Stomach (tissue), 4 donors: ENCODE results near the gene MYH9.
"Not testable (repeated sequence)": the region's sequence is repeated elsewhere in the genome, so short reads cannot be mapped to it uniquely, and the experiment has no call there.

Experiments
- POLR2A ChIP-seq, 4 donors: fragments of 450-650 bp; IDR thresholded peaks; one replicate each; pipeline ENCODE4 v1.6.1; 2016; ENCODE audit warnings: antibody characterized with exemption in 4 of 4, control low read depth in 2 of 4, mild to moderate bottlenecking in 1 of 4, moderate library complexity in 1 of 4
- TF ChIP-seq, protein P1 (sequence below), 7 experiments: fragments of 450-650 bp in 4 of 7; fragments of 200-600 bp in 3 of 7; sonication (generic) in 3 of 7; IDR thresholded peaks; one replicate each; pipeline ENCODE4 v1.5.1; 2016 to 2019; ENCODE audit warnings: antibody characterized with exemption in 7 of 7, control low read depth in 2 of 7, mild to moderate bottlenecking in 1 of 7

DNA sequence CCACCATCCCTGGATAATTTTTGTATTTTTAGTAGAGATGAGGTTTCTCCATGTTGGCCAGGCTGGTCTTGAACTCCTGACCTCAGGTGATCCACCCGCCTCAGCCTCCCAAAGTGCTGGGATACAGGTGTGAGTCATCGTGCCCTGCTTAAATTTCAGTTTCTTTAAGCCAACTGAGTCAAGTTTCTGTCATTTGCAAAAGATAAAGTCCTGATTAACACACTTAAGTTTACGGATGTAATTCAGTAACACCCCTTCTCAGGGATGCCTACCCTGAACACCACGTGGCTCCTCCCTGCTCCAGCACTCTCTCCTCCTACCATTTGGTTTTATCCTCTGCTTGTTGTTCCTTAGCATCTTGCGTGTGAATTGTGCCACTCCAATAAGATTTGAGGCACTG lies 36.7 kb upstream of the MYH9 start:
- TF ChIP-seq, protein P1, sequence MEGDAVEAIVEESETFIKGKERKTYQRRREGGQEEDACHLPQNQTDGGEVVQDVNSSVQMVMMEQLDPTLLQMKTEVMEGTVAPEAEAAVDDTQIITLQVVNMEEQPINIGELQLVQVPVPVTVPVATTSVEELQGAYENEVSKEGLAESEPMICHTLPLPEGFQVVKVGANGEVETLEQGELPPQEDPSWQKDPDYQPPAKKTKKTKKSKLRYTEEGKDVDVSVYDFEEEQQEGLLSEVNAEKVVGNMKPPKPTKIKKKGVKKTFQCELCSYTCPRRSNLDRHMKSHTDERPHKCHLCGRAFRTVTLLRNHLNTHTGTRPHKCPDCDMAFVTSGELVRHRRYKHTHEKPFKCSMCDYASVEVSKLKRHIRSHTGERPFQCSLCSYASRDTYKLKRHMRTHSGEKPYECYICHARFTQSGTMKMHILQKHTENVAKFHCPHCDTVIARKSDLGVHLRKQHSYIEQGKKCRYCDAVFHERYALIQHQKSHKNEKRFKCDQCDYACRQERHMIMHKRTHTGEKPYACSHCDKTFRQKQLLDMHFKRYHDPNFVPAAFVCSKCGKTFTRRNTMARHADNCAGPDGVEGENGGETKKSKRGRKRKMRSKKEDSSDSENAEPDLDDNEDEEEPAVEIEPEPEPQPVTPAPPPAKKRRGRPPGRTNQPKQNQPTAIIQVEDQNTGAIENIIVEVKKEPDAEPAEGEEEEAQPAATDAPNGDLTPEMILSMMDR (IDR thresholded peaks at IDR 0.05) = not testable (repeated sequence)
- TF ChIP-seq POLR2A (IDR thresholded peaks at IDR 0.05) = not testable (repeated sequence)
